Cerebellar nuclear complex (tissue), 1 donor: ENCODE data around the gene DAPP1.

Experiments used
- DNase-seq, 2 experiments: peaks; one replicate each; lab custom pipeline; 2025; lab: John Stamatoyannopoulos, UW

The DAPP1 gene

DNA sequence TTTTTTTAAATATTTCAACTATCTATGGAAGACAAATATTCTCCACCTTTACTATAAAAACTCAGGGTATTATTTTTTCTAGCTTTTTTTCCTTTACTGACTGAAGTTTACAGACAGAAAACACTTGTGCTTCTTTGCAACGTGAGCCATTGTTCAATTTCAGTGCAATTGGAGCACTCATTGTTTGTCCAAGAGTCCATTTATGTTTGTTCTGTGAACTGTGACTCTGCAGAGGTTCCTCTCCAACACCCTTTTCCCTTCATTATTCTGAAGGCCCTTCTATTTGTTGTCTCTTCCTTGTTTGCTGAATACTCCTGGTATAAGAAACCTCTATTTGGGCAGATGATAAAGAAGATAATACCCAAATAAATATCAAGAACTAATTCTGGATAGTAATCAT lies 37.4 kb downstream of the DAPP1 start:
- no peak for DNase-seq

DNA sequence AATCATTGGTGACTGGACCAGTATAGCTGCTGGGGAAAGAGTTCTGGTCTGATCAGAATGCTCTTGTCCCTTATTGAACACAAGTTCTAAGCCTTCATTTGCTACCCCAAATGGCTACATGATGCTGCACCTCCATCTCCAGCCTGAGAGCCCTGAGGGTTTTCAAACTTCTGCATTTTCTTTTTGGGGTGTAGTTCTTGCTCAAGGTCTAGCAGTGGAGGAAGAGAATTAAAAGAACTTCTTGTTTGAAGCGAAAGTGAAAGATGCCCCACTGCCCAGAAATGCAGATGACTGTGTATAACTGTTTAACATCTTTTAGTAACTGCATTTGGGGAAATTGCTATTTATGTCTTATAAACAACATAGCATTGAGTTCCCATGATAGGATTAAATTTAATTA lies 39.1 kb downstream of the DAPP1 start:
- DNase-seq, result no peak

DNA sequence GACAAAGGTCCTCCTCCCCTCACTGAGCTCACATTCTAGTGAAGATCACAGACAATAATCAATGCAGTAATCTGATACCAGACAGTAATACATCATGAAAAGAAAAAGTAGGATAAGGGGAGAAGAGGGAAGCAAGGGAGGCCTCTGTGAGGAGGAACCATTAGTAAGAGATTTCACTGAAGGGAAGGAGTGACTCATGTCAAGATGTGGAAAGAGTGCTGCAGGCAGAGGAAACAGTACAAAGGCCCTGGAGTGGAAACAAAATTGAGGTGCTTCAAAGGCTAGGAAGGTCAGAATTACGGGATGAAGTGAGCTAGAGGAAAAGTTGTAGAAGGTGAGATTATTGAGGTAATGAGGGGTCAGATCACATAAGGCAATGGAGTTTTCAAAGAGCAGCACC lies 39.5 kb downstream of the DAPP1 start:
- DNase-seq, result no peak

DNA sequence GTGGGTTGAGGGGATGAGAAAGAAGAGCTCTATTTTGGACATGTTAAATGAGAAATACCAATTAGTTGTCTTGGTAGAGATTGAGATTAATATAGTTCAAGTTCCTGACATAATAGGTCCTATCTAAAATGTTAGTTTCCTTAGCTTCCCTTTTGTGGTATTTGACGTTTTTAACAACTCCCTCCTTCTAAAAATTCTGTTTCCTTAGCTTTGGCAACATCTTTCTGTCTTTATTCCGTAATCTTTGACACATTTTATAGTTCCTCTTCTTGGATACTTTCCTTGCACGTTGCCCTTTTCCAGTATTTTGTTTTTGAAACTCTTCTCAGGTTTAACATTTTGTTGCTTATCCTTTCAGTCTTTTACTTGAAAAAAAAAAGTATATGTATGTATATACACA lies 40.7 kb downstream of the DAPP1 start:
- DNase-seq, result no peak

DNA sequence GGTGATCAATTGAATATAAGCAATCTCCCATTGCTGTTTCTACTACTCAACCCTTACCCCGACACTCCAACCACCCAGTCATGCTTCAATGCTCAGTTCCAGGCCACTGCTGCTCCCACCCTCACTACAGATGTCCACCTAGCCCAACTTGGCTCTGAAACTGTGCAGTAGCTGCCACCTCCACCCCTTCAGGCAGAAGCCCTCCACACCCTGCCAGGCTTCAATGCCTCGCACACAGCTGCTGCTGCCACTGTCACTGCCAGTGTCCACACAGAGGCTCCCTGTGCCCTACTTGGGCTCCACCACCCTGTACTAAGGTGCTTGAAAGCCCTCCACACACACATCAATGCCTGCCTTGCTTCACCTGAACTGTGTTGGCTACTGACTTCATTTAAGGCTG lies 43.0 kb downstream of the DAPP1 start:
- no peak for DNase-seq

DNA sequence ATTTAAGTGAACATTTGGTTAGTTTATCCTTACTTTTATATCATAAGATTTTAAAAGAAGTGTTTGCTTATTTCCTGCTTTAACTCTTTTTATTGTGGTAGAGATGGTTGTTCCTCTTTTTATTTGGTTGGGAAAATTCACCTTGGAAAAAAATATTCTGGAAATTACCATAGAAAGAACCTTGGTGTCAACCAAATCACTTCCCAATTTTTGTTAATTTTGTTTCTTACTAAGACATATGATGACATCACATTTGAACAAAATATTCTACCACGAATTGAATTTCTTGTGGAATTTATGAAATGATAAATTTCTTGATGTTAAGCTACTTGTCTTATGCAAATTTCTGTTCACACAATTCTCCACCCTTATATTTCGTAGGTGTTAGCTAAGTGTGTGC lies 43.9 kb downstream of the DAPP1 start:
- no peak for DNase-seq

DNA sequence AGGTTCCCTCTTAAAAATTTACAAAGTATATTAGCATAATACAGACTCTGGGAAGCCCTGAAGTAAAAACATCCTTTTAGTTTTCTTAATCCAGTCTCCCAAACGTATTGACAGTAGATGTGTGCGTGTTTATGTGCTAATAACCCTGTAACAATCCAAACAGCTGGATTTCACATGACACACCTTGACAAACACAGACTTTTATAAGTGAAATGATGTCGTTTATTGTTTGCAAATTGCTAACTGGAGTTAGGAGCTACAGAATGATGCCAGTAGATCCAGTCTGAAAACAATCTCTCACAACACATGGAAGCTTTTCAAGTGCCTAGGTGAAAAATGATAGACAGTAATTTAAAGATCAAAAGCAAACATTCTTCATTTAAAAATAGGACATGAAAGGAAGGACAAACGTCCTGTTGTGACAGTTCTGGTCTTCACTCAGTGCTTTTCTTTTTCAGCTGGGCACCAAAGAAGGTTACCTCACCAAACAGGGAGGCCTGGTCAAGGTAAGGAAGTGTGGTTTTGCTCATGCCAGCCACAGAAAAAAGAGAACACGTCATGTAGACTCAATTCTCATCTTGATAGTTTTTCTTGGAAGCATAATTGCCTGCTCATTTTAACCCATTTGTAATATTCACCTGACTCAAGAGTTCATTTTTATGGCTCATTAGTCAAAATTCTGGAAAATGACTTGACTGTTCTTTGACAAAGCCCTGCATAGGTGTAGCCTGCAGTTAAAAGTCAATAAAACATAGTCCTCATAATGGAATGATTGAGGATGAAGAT lies 44.7 kb downstream of the DAPP1 start:
- no peak for DNase-seq

DNA sequence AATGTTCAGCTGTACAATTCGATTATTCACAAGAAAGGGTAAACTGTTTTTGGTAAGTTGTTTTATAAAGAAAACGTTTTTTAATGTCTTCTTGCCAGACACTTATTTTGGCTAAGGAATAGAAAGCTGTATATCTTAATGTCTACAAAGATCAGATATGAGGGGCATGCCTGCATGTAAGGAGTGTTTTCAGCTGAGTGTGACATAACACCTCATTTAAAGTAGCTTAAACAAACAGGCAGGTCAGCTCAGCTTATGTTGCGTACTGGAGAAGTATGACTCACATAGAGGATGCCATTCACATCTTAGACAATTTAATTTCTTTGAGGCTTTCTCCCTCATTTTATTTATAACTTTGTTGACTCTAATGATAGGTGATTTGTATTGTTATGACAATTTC lies 47.2 kb downstream of the DAPP1 start:
- DNase-seq, result no peak

DNA sequence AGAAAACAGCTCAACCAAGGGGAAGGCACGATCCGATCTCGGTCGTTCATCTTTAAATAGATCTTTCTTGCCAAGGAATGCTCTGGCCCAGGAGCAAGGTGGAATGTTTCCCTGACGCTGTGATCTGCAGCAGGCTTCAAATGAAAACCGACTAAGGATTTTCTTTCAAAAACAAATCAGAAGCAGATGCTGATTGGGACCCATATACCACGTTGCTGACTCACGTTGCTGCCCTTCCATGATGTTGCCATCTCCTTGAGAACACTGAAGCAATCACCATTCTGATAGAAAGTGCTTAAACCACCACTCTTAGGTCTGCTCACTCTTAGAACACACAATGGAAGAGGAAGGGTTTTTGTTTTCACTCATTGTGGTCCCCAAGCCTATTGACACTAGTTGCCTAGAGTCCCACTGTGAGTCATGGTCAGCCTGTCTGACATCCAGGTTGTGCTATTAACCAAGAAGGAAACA lies 51.5 kb downstream of the DAPP1 start:
- no peak for DNase-seq

DNA sequence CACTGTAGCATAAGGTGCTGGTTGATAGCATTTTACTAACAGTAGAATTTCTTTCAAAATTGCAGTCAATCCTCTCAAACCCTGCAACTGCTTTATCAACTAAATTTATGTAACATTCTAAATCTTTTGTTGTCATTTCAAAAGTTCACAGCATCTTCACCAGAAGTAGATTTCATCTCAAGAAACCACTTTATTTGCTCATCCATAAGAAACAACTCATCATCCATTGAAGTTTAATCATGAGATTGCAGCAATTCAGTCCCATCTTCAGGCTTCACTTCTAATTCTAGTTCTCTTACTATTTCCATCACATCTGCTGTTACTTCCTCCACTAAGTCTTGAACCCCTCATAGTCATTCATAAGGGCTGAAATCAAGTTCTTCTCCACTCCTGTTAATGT lies 55.9 kb downstream of the DAPP1 start:
- DNase-seq, result no peak

DNA sequence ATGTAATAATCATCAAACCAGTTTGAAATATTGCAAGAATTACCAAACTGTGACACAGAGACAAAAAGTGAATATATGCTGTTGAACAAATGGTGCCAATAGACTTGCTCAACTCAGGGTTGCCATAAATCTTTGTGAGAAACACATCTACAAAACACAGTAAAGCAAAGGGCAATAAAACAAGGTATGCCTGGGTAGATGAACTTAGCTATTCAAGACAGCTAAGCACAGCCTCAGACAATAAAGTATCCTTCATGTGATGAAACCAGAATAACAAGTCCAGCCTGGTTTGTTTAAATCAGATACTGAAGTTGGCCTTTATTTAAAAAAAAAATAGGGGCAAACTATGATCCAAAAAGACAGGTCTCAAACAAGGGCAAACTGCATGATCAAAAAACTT lies 58.4 kb downstream of the DAPP1 start:
- DNase-seq, result no peak

DNA sequence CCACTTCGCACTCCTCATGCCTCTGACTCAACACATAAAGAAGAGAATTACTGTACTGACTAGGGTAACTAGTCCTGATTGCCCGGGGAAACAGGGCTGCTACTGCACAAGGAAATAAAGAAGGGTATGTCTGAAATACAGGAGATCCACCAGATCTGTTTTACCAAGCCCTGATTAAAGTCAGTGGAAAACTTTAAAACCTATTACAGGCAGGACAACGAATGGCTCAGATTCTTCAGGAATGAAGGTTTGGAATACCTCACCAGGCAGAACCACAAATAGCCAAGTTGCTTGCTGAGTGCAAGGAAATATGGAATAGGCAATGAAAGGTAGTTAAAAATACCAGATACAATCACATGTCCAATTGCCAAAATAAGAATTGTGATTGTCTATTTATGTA lies 60.3 kb downstream of the DAPP1 start:
- no peak for DNase-seq

DNA sequence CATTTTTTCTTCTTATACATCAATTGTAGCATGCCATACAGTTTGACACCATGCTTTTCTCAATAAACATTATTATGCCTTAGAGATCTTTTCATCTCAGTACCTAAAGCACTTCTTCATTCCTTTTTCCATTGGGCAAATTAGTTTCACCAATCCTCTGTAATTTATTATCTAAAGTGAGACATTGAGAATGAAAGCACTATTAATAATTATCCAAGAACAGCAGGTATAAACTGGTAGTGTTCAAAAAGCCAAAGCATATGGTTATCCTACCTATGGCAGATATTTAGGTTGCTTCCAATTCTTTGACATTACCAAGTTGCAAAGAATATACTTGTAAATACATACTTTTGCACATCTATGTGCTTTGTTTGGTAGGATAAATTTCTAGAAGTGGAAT lies 62.0 kb downstream of the DAPP1 start:
- DNase-seq, result no peak

DNA sequence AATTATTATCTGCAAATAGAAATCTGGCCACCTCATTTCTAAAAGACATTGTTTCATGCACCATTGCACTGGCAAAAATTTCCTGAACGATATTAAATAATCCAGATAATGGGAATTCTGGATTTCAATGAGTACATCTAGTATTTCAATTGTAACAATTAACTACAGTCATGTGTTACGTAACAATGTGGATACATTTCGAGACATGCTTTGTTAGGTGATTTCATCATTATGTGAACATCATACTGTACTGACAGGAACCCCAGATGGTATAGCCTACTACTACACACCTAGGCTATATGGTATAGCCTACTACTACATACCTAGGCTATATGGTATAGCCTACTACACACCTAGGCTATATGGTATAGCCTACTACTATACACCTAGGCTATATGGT lies 62.8 kb downstream of the DAPP1 start:
- no peak for DNase-seq

DNA sequence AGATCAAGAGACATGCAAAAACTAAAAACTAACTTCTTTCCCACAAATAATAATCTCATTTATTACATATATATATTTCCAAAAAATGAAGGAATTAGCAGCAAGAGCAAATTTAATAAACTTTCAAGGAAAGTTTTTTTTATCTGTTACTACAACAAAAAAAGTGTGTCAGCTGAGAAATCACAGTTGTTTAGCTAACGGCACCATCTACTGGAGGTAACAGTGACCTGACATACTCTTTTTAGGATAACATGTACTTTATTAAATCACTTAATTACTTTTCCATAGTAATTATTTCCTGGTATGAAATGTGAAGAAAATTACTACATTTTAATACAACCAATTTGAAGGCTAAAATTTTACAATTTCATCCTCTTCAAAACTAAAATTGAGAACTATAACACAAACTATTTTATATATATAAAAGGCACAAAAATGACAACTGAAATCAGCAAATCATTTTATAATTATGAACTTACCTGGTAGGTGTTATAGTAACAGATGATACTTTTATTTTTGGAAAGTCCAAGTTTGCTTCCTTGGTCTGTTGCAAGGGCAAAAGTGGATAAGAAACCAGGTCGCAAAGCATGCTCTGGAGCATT lies 68.5 kb downstream of the DAPP1 start:
- DNase-seq, result no peak

DNA sequence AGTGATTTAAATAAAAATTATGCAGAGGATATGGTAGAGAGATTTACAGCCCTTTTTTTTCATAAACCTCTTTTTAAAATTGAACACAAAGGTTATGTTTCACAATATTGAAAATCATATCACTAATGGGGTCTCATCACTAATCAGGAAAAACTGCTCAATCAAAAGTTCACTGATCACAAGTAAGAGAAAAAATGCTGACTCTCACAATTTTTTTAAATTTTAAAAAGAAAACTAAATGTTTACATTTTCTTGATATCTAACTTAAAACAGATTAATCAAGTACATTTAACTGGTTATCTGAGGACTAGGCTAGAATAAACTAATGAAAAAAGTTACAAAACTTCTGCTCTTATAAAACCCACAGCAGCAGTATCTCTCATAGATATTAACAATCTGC lies 69.1 kb downstream of the DAPP1 start:
- no peak for DNase-seq

DNA sequence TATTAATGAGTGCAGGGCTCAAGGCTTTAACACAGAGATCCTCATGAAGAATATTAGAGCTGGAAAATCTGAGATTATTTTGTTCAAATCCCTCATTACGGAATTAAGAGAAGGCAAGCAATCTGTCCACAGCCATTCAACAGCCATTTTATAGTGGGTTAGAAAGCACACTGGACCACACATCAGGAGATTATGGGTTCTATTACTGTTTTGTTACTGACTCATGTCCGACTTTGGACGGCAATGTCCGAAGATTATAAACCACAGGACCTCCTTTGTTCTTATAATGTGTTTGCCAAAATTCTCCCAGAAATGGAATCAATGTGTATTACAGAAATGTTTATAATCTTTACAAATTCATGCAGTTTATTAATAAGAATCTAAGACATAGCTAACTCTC lies 69.5 kb downstream of the DAPP1 start:
- DNase-seq, result no peak

DNA sequence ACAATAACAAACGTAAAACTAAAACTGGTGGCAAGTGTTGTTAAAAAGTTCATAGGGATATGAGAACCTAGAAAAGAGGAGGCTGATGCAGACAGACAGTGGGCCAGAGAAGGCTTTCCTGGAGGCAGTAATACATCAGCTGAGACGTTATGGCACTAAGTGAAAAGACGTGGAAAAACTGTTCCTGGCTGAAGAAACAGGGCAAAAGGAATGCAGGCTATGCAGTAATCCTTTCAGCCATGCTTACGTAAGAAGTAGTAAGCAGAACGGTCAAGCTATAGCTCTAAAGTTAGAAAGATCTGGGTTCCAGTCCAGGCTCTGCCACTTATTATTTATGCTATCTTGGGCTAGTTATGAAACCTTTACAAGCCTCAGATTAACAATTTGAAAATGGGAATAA lies 71.2 kb downstream of the DAPP1 start:
- no peak for DNase-seq

DNA sequence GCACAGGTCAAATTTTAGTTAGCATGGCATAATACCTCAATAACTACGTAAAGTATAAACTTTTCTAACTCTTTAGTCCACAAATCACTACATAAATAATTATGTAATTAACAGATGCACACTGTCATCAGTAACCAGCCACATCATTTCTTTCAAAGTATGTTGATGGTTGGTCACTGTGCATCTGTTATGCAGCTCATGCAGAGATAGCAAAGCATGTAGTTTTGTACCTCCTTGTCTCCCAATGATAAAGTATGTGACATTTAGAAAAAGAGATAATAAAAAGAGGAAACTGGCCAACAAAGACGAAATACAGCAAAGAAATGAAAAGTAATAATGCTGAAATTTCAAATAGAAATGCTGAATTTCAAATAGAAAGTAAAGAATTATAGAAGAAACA lies 74.7 kb downstream of the DAPP1 start:
- DNase-seq, result no peak

DNA sequence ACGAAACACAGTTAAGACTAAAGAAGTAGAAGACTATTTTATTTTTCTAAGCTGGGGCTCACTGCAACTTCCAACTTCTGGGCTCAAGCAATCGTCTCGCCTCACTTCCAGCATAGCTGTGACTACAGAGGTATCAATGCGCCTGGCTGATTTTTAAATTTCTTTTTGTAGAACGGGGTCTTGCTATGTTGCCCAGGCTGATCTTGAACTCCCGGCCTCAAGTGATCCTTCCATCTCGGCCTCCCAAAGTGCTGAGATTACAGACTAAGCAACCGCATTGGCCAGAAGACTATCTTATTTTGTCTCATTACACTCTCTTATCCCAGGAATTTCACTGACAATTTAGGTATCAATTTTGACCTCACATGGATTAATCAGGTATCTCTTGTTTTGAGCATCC lies 76.4 kb downstream of the DAPP1 start:
- no peak for DNase-seq

DNA sequence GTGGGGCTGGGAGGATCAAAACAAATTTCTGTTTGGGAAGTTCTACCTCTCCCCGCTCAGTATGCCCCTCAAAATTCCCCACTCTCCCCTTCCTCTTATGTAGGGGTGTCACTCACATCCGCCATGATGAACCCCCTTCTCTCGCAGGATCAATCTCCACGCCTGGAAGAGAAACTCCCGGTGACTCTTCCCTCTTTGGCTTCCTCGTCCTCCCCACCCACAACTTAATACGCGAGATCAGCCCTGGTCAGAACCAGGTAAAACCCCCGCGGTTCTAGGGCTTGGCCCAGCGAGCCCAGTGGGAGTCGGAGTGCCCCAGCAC lies 77.2 kb downstream of the DAPP1 start:
- no peak for DNase-seq

DNA sequence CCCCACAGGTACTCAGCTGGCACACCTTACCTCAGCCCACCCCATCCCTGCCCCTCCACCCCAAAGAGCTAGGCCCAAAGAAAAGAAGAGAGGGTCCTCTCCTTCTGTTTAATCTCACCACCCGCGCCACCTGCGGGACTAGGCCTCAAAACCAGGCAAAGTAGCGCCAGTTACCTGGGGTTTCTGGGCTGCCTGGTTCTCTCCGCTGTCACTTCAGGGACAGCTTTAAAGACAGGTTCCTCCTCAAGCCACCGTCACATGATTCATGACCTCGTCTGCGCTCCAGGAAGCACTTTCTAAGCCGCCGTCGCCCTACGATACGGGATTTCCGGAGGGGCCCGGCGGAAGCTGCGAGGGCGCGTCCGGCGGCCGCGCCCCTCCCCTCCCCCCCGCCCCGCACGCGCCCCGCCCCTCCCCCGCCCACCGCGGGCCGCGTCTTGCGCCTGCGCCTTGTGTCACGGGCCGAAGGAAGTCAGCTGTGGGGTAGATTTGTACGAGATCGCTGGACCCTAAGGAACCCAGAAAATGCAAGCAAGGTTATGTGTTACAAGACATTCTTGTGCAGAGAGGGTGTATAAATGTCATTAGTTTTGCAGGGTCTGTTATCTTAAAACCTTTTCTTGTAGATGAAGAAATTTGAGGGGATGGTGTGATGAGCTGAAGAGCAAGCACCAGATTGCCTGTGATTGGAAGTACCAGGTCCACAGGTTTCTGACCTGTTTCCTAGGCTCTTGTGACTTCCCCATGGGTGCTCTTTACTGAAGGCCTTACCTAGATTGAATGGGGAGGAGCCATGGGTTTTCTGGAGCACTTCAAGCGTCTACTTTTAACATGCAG lies 77.8 kb downstream of the DAPP1 start, which contains the start of gene LAMTOR3:
TSS of gene LAMTOR3 (minus strand) at position 267 of the 837 bp plus-strand sequence. CDS start 464 bp downstream, outside the sequence.
- peak; percentile 12 to 55 for DNase-seq

DNA sequence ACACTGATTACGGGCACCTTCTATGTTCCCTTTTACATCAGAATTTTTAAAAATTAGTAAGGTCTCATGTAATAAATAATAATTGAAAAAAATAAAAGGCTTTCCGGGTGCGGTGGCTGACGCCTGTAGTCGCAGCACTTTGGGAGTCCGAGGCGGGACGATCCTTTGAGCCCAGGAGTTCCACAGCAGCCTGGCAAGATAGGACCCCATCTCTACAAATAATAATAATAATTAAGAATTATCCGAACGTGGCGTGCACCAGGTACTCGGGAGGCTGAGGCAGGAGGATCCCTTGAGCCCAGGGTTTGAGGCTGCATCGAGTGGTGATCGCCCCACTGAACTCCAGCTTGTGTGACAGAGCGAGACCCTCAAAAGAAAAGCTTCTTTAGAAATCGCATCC lies 78.4 kb downstream of the DAPP1 start:
- DNase-seq, result no peak
